ENCODE measurements around the gene CELF4.

The CELF4 gene

GRCh38 chr18:37270666-37271052 lies 294.9 kb downstream of the CELF4 start:
- no peak for DNase-seq

DNA sequence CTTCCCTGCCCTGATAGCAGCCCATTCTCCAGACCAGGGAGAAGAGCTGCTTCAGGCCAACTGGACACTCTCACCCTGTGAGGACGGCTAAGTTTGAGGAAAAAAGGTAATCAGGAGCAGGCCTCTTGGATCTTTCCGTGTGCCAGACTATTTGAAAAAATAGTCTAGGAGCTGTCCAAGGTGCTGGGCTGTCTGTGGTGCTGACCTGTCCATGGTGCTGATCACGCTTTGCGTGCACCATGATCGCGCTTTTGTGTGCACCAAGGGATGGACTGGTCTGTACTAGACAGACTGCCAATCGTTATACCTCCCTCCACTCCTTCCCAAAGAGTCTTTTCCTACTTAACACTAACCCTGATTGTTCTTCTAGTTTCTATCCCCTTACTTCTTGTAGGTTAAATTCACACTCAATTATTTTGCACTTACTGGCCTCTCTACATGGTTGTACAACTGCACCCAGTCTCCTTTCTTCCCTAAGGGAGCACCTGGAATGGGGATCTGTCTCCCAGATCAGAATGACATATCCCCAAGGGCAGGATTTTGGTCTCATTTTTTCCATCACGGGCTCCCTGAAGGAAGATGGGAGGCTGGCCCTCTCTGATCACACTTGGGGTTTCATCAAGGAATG lies 295.4 kb downstream of the CELF4 start:
- peak; percentile 36 to 42 for DNase-seq

DNA sequence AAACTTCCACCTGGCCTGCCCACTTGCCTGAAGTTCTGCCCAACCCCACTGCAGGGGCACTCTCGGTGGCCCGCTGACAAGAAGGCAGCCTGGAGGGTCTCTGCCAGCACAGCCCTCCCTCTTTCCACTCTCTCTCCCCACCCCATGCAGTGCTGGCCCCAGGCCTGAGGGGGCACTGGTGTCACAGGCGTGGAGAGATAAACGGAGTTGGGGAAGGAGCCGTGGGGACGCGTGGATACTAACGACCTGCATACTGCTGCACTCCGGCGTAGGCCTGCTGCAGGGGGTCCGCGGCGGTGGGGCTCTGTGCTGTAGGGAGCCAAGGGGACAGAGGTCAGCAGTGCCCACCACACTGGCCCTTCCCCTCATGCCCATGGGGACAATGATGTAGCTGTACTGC lies 299.3 kb downstream of the CELF4 start:
- DNase-seq, result no peak

DNA sequence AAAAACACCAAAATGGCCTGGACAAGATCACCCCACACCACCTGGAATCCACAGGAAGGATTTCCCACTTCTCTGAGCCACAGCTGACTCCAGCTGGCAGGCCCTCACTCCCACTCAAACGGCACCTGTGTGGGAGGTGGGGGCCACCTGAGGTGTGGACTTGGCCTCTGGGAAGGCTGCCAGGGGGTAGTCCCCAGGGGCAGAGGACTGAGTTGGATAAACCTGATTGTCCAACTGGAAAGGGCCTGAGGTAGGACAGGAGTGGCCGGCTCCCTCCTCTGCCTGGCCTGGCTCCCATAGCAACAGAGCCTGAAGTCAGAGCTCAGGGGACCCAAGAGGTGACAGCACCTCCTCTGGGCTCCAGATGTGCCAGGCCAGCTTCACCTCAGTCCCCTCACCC lies 300.2 kb downstream of the CELF4 start:
- no peak for DNase-seq

DNA sequence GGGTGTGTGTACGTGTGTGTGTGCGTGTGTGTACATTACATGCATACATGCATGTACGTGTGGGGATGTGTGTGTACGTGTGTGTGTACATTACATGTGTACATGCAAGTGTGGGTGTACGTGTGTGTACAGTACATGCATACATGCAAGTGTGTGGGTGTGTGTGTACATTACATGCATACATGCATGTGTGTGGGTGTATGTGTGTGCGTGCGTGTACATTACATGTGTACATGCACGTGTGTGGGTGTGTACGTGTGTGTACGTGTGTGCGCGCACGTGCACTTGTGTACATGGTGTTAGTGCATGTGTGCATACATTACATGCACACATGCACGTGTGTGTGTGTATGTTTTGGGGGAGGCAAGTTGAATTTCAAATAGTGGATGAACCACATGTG lies 300.6 kb downstream of the CELF4 start:
- DNase-seq, result no peak

DNA sequence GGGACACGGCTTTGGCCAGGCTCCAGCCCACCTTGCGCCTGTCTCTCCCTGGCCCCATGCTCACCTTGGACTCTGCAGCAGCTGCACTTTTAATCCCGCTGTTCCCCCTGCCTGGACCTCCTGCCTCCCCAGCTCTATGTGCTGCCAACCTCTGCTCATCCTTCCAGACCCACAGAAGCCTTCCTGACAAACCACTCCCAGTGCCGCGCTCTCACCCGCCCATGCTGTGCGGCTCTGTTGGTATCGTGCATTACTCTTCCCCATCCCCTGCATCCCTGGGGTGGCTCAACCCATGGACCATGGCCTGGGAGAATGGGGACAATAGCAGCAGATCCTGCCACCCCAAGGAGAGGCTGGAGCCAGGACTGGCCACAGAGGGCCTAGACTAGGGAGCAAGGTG lies 303.6 kb downstream of the CELF4 start:
- DNase-seq, result no peak

DNA sequence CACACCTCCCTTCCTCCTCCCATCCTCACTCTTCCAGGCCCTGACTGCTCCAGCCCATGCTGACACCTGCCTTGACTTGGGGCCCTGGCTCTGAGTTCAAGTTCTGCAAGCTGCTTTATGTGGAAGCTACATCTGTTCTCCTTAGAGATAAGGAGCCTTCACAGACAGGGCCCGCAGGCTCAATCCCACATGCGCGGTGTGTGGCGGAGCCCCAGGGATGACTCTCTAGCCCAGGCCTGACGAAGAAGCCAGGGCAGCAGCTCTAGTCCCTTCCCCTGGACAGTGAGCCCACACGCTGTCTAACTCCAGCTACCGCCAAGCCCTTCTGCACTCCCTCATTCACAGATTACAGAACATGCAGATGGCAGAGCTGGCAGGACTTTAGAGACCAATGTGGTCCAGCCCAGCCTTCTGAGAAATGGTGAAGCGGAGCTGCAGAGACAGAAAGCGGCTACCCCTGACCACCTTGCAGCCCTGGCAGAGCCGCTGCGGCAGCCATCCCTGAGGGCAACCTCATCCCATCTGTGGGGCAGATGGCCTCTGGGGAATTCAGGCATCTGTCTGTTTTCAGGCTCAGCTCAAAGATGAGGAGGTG lies 304.3 kb downstream of the CELF4 start:
- no peak for DNase-seq

DNA sequence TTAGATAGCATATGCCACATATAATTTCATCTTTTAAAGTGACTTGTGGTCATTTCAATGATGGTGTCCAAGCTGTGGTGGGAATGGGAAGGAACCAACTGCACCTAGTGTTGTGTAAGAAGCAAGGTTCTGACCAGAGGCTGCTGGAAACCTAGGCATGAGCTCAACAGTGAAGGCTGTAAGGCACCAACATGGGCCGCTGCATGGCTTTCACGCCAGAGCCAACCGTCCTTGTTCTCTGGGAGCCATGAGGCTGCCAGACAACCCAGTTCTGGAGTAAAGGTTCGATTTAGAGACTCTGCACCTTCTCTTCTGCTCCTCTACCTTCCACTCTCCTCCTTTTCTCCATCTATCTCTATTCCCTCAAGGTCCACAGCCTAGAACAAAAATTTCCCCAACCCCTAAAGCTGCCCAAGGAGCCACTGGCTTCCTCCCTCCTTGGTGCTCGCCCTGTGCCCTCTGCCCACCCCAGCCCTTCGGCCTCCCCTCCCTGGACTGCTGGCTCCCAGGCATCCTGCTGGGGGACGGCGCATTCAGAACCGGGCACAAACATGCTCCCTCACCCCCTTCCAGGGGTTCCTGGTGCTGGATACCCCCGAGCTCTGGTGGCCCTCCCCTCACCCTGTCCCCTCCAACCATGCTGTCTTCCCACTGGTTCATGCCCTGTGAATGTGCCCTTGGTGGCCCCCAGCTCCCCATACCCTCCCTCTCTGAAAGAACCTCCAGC lies 305.1 kb downstream of the CELF4 start:
- DNase-seq, result no peak

DNA sequence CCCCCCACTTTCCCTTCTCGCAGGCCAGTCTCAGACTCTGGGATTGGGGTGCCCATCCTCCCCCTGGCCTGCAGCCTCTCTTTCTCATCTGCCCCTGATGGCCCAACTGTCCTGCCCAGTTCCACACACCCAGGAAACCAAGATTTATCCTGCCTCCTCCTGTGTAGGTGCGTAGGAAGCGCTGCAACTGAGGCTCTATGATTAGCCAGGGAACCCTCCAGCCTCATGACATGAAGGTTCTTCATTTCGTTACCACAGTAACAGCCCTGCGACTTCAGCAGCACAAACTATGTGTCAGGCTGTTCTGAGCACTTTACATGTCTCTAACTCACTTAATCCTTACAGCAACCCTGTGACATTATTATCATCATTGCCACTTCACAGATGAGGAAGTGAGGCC lies 305.9 kb downstream of the CELF4 start:
- no peak for DNase-seq

- no peak for DNase-seq
These were observed 306.8 kb downstream of the CELF4 start for GRCh38 chr18:37258819-37259218.

DNA sequence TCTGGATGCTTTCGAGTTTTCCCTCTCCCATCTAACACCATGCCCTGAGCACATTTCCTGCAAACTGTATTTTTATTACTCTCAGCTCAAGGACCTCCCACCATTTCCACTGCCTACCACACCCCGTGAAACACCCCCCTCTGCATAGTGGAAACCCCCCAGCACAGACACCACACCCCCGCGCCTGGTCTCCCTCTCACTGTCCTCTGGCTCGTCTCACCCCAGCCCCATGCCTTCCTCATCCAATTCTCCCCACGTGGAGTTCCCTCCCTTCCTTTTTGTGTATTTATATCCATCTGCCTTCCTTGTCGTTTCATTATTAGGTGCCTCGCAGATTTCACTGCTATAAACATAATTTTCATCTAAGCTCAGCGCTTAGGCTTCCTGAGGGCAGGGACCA lies 307.5 kb downstream of the CELF4 start:
- no peak for DNase-seq

DNA sequence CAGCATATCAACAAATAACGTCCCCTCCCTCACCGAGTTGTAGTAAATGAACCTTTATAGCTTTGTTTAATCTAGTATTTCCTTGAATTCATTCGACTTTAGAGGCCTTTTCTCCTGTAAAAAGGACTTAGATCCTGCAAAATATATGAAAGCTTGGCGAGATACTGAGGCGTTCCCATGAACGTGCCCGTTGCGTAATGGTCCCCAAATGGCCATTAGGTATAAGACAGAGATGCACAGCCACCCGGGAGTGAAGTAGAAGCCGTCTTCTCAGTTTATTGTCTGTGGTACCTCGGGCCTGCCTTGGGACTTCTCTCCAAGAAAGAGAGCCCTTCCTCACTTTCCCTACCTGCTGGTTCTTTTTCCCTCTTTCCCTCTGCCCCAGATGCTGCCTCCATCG lies 310.6 kb downstream of the CELF4 start:
- no peak for DNase-seq

GRCh38 chr18:37254236-37254754 lies 311.3 kb downstream of the CELF4 start:
- peak in 1 of 2 experiments; percentile 18 for DNase-seq

- peak in 1 of 2 experiments; percentile 21 for DNase-seq
These were observed 312.0 kb downstream of the CELF4 start for GRCh38 chr18:37253394-37254235.

- DNase-seq, result no peak
These were observed 312.7 kb downstream of the CELF4 start for GRCh38 chr18:37252854-37253393.

DNA sequence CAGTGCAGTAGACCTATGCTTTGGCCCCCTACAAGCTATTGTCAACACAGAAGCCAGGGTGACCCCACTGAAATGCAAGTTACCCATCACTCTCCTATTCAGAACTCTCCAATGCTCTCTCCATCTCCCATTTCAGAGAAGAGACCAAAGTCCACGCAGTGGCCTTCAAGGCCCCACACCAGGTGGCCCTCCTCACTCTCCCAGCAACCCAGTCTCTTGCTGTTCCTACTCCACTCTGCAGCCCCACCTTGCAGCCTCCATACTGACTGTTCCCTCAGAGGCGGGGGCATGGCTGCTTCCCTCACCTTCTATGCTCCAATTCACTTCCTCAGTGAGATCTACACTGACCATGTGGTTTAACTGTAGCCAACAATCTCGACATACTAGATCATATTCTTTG lies 313.3 kb downstream of the CELF4 start:
- no peak for DNase-seq

- no peak for DNase-seq
These were observed 313.9 kb downstream of the CELF4 start for GRCh38 chr18:37251679-37252078.

GRCh38 chr18:37249895-37250618 lies 315.5 kb downstream of the CELF4 start:
- no peak for DNase-seq

DNA sequence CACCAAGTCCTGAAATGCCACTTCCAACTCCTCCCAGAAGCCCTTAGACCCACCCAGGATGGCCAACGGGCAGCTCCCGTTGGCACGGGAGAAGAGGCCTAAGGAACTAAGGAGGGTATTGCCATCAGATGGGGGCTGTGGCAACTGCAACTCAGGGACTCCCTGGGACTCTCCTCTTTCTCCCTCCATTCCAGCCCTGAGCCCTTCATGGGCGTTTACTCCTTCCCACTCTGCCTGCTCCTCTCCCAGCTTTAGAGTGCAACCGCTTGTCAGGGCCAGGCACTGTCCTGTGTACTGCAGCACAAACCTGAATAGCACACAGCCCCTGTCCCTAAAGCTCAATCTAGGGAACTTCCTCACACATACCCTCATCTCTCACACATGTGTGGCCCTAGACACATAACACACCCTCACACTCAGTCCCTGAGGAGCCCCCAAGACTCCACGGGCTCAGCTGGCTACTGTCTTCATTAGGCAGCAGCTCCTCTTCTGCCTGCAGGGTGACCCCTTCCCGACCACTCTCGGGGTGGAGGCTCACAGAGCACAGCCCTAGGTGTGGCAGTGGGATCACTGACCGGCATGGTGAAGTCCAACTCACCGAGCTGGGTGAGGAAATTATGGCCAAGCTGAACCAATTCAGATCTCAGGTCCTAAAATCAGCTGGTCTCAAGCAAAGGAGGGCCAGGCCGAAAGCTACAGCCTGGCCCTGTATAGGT lies 316.3 kb downstream of the CELF4 start:
- no peak for DNase-seq

GRCh38 chr18:37248281-37248680 lies 317.3 kb downstream of the CELF4 start:
- DNase-seq, result no peak

DNA sequence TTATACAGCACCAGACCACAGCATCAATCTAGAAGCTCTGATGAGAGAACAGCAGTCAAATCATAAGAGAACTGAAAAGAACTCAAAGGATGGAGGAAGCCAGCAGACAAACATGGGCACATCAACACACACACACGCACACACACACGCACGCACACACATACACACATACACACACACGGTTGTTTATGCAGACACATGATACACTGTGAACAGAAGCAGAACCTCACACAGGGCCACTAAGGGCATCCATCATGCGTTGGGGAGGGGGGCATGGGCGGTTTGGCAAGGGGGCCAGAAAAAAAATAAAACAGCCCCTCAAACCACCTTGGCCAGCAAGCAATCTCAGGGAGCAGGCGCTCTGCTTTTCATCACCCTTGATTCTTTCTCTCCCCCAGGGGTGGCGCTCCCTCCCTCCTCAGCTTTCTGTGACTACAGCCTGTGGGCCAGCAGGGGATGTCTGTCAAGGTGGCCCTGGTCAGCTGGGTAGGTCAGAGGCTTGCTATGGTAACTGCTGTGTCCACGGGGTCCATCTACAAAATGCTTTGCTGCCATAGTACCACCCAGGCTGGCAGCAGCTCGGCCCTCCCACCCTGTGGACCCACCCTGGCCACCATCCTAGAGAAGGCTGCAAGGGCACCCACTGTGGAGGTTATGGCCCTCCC lies 318.0 kb downstream of the CELF4 start:
- no peak for DNase-seq
